CD4-positive, alpha-beta T cell (primary cell): ENCODE data around the gene RAVER1. TPM values are rescaled to one million over a fixed set of nuclear protein-coding genes. Genes with fewer than 3 reads are reported as not detected.
"Not testable (repeated sequence)": the region's sequence is repeated elsewhere in the genome, so short reads cannot be mapped to it uniquely, and the experiment has no call there.

Experiments used
- ATAC-seq: fragments of 200-7000 bp; cut with Tn5 transposase; one replicate; pipeline ENCODE4 v1.10.0; 2022; ENCODE audit warnings: mild to moderate bottlenecking; ENCODE audit not compliant: poor library complexity
- CTCF ChIA-PET: fragments of 350-600 bp; sonication (Branson Sonifier 250); formaldehyde crosslinking; loops from one replicate; lab custom pipeline; 2021; ENCODE audit warnings: antibody characterized with exemption, inconsistent platforms; lab: Charles Lee
- POLR2A ChIA-PET: fragments of 350-600 bp; sonication (Branson Sonifier 250); formaldehyde crosslinking; loops from one replicate; lab custom pipeline; 2021; ENCODE audit warnings: antibody characterized with exemption, inconsistent platforms; lab: Charles Lee
- DNase-seq, 14 experiments: peaks; one replicate each; pipeline ENCODE4 v3.0.0-alpha.2; 2013 to 2020; ENCODE audit warnings: mixed read lengths in 2 of 14
- H3K27ac ChIP-seq, 2 donors: one replicate each; pipeline versions ENCODE4 v1.5.1 to v1.7.0; 2013; ENCODE audit warnings: low read length in 2 of 2, low read depth in 1 of 2, mild to moderate bottlenecking in 1 of 2
- H3K27me3 ChIP-seq, 2 experiments: 1 replicate in 1 of 2; 2 replicates in 1 of 2; pipeline versions ENCODE4 v1.6.1 to v1.7.0; 2013; ENCODE audit warnings: low read length in 2 of 2, control low read depth in 1 of 2, mild to moderate bottlenecking in 1 of 2, moderate library complexity in 1 of 2; ENCODE audit not compliant: insufficient read depth in 2 of 2, control insufficient read depth in 1 of 2
- H3K36me3 ChIP-seq: one replicate; pipeline ENCODE4 v1.6.1; 2013; ENCODE audit warnings: low read length, control low read depth; ENCODE audit not compliant: insufficient read depth
- H3K4me1 ChIP-seq: one replicate; pipeline ENCODE4 v1.6.1; 2013; ENCODE audit warnings: low read length, control low read depth; ENCODE audit not compliant: insufficient read depth
- H3K4me3 ChIP-seq: one replicate; pipeline ENCODE4 v1.5.1; 2013; ENCODE audit warnings: mild to moderate bottlenecking, low read length, moderate library complexity
- H3K9me3 ChIP-seq, 2 experiments: 1 replicate in 1 of 2; 2 replicates in 1 of 2; pipeline versions ENCODE4 v1.6.1 to v1.7.0; 2013; ENCODE audit warnings: low read length in 2 of 2, mild to moderate bottlenecking in 2 of 2, control low read depth in 1 of 2, moderate library complexity in 1 of 2; ENCODE audit not compliant: control insufficient read depth in 1 of 2, insufficient read depth in 1 of 2
- H3K27ac Mint-ChIP-seq: one replicate; pipeline ENCODE4 v1.8.0; 2020; ENCODE audit warnings: mixed read lengths
- H3K27me3 Mint-ChIP-seq: one replicate; pipeline ENCODE4 v1.8.0; 2021; ENCODE audit warnings: mixed read lengths
- H3K36me3 Mint-ChIP-seq: one replicate; pipeline ENCODE4 v1.8.0; 2021; ENCODE audit warnings: low read depth, mixed read lengths
- H3K4me1 Mint-ChIP-seq: one replicate; pipeline ENCODE4 v1.8.0; 2021; ENCODE audit warnings: low read depth, mixed read lengths
- H3K4me3 Mint-ChIP-seq: one replicate; pipeline ENCODE4 v1.8.0; 2020; ENCODE audit warnings: mild to moderate bottlenecking, mixed read lengths
- H3K9me3 Mint-ChIP-seq: one replicate; pipeline ENCODE4 v1.8.0; 2020; ENCODE audit warnings: mixed read lengths
- intact Hi-C, 2 experiments: fragments of 100-400 bp; cut with DNase I in 1 of 2; cut with micrococcal nuclease in 1 of 2; formaldehyde crosslinking; loops; one replicate each; pipeline versions ENCODE4 v1.15.1 to v1.9.0; 2023 to 2025; cut with DNase I, micrococcal nuclease
- total RNA-seq, 174 experiments: library from RNA in 2 of 174; stranded (reverse) in 2 of 174; gene quantifications; one replicate each; pipeline ENCODE4 v1.2.3 and lab custom pipeline; 2021 to 2026
- TF ChIP-seq, protein P1 (sequence below): fragments of 200-600 bp; IDR thresholded peaks from one replicate; pipeline ENCODE4 v1.8.0; 2022; ENCODE audit warnings: antibody characterized with exemption, mild to moderate bottlenecking

RAVER1 gene
- total RNA-seq, 2 experiments from 2014 or later: 20.5 to 21.3 TPM

- CTCF ChIA-PET: no interaction called here
- Histone ChIP-seq H3K9me3 (no peaks in the 10 kb centered on the region), H3K27me3 (no peaks in the 10 kb centered on the region), H3K36me3 (peaks cover 19% of the 10 kb centered on the region), H3K4me1 (peaks cover 53% of the 10 kb centered on the region), H3K27ac (peak within 1 kb of the TSS; percentile 16 to 80), H3K4me3 (peak within 1 kb of the TSS; percentile 94)
- POLR2A ChIA-PET: no interaction called here
- DNase-seq (peak; percentile 33 to 75 (median 58)), ATAC-seq (peak; percentile 91)
- peaks cover 8% of the 10 kb centered on the region for H3K36me3 Mint-ChIP-seq
- intact Hi-C loops: no loop called here
- peaks cover 22% of the 10 kb centered on the region for H3K4me1 Mint-ChIP-seq
- no peaks in the 10 kb centered on the region for H3K27me3 Mint-ChIP-seq
- H3K27ac Mint-ChIP-seq: peak within 1 kb of the TSS; percentile 90
- no peaks in the 10 kb centered on the region for H3K9me3 Mint-ChIP-seq
- H3K4me3 Mint-ChIP-seq: peak within 1 kb of the TSS; percentile 95
- TF ChIP-seq, protein P1, sequence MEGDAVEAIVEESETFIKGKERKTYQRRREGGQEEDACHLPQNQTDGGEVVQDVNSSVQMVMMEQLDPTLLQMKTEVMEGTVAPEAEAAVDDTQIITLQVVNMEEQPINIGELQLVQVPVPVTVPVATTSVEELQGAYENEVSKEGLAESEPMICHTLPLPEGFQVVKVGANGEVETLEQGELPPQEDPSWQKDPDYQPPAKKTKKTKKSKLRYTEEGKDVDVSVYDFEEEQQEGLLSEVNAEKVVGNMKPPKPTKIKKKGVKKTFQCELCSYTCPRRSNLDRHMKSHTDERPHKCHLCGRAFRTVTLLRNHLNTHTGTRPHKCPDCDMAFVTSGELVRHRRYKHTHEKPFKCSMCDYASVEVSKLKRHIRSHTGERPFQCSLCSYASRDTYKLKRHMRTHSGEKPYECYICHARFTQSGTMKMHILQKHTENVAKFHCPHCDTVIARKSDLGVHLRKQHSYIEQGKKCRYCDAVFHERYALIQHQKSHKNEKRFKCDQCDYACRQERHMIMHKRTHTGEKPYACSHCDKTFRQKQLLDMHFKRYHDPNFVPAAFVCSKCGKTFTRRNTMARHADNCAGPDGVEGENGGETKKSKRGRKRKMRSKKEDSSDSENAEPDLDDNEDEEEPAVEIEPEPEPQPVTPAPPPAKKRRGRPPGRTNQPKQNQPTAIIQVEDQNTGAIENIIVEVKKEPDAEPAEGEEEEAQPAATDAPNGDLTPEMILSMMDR: no peak
These were observed 6.1 kb upstream of the RAVER1 start, which contains the start of gene ICAM3 for GRCh38 chr19:10339380-10339960. ICAM3 (minus strand) TSS chr19:10339624; CDS start chr19:10339614, 10 bp downstream.

DNA sequence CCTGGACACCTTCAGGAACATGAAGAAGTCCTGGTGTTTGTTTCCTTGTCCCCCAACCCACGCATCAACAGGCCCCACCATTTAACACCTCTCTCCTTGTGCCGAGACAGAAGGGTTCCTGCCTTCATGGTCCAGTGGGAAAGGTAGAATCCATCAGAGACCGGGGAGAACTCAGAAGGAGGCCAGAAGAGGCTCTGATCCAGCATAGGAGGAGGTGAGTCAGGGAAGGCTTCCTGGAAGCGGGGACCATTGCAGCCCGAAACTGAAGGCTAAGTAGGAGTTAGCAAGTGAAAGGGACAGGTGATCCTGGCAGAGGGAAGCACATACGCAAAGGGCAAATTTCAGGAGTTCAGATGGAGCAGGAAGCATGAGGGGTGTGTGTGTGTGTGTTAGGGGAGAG is 5.6 kb upstream of the RAVER1 start:
- peaks cover 22% of the 10 kb centered on the region for H3K4me1 Mint-ChIP-seq
- intact Hi-C loops: no loop called here
- DNase-seq (no peak), ATAC-seq (no peak)
- H3K4me3 ChIP-seq: peak overlapping the region; percentile 94
- peak overlapping the region; percentile 16 to 80 for H3K27ac ChIP-seq
- peak overlapping the region; percentile 90 for H3K27ac Mint-ChIP-seq
- POLR2A ChIA-PET: no interaction called here
- H3K27me3 ChIP-seq: no peaks in the 10 kb centered on the region
- CTCF ChIA-PET: no interaction called here
- H3K9me3 Mint-ChIP-seq: no peaks in the 10 kb centered on the region
- peak overlapping the region; percentile 95 for H3K4me3 Mint-ChIP-seq
- peaks cover 58% of the 10 kb centered on the region for H3K4me1 ChIP-seq
- H3K9me3 ChIP-seq: no peaks in the 10 kb centered on the region
- H3K36me3 Mint-ChIP-seq: peaks cover 8% of the 10 kb centered on the region
- H3K27me3 Mint-ChIP-seq: no peaks in the 10 kb centered on the region
- H3K36me3 ChIP-seq: peaks cover 24% of the 10 kb centered on the region
- TF ChIP-seq, protein P1: no peak

GRCh38 chr19:10336725-10337124 is 3.4 kb upstream of the RAVER1 start:
- H3K27me3 ChIP-seq, CTCF ChIA-PET, POLR2A ChIA-PET, H3K9me3 Mint-ChIP-seq, H3K27me3 Mint-ChIP-seq, H3K9me3 ChIP-seq, H3K27ac Mint-ChIP-seq, ATAC-seq, intact Hi-C loops, H3K4me3 ChIP-seq, DNase-seq, H3K27ac ChIP-seq: not testable (repeated sequence)
- peaks cover 43% of the 10 kb centered on the region for H3K4me1 Mint-ChIP-seq
- peak overlapping the region; percentile 20 for H3K4me3 Mint-ChIP-seq
- H3K4me1 ChIP-seq: peaks cover 76% of the 10 kb centered on the region
- H3K36me3 Mint-ChIP-seq: peaks cover 27% of the 10 kb centered on the region
- H3K36me3 ChIP-seq: peaks cover 24% of the 10 kb centered on the region
